PC-3 (cell line): Measurements from ENCODE around the gene DGCR6L.

Experiments used
- EZH2 ChIP-seq: fragments of 300-600 bp; sonication (generic); IDR thresholded peaks from one replicate; pipeline ENCODE4 v1.6.1; 2017; ENCODE audit warnings: antibody characterized with exemption, mild to moderate bottlenecking, low read length; ENCODE audit not compliant: unreplicated experiment
- EZH2phosphoT487 ChIP-seq: fragments of 300-600 bp; sonication (generic); IDR thresholded peaks from 2 replicates; pipeline ENCODE4 v1.6.1; 2018; ENCODE audit warnings: mild to moderate bottlenecking, antibody characterized with exemption, low read length, borderline replicate concordance
- TF ChIP-seq, protein P1 (sequence below): fragments of 300-600 bp; sonication (generic); conservative IDR thresholded peaks from 2 replicates; pipeline ENCODE4 v1.5.1; 2017; ENCODE audit warnings: antibody characterized with exemption, low read depth, mild to moderate bottlenecking, low read length

DNA sequence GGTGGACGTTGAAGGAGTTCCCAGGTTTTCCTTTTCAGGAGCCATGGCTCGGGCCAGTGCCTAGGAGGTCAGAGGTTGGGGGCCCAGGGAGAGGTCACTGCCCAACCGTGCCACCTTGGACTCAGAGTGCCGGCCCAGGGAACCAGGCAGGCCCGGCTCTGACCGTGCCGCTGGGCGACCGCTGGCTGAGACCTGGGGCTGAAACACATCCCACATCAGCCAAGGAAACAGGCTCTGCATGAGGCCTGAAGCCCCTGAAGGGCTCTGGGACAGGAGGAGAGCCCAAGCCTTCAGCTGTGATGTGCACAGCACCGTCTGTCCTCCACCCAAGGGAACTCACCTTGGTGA lies 29.8 kb downstream of the DGCR6L start:
- TF ChIP-seq EZH2phosphoT487, result no peak
- TF ChIP-seq, protein P1, sequence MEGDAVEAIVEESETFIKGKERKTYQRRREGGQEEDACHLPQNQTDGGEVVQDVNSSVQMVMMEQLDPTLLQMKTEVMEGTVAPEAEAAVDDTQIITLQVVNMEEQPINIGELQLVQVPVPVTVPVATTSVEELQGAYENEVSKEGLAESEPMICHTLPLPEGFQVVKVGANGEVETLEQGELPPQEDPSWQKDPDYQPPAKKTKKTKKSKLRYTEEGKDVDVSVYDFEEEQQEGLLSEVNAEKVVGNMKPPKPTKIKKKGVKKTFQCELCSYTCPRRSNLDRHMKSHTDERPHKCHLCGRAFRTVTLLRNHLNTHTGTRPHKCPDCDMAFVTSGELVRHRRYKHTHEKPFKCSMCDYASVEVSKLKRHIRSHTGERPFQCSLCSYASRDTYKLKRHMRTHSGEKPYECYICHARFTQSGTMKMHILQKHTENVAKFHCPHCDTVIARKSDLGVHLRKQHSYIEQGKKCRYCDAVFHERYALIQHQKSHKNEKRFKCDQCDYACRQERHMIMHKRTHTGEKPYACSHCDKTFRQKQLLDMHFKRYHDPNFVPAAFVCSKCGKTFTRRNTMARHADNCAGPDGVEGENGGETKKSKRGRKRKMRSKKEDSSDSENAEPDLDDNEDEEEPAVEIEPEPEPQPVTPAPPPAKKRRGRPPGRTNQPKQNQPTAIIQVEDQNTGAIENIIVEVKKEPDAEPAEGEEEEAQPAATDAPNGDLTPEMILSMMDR, result no peak
- no peak for TF ChIP-seq EZH2
